AG04450 (cell line): ENCODE measurements around the gene TKTL1. TPM values are rescaled to one million over a fixed set of nuclear protein-coding genes. Genes with fewer than 3 reads are reported as not detected.

ENCODE experiments used
- CTCF ChIA-PET: fragments of 300-600, 350-600 bp; formaldehyde crosslinking; extraction: SDS; loops from one replicate; lab custom pipeline; 2022; ENCODE audit warnings: antibody characterized with exemption, inconsistent platforms; lab: Charles Lee
- POLR2A ChIA-PET: fragments of 350-600 bp; formaldehyde crosslinking; extraction: SDS; loops from one replicate; lab custom pipeline; 2021; ENCODE audit warnings: antibody characterized with exemption, inconsistent platforms; lab: Yijun Ruan, JAX
- DNase-seq: peaks from one replicate; pipeline ENCODE4 v3.0.0-alpha.2; 2011; ENCODE audit warnings: low read depth, low spot score
- H3K27ac ChIP-seq: one replicate; pipeline ENCODE4 v1.5.1; 2012; ENCODE audit warnings: low read depth, low read length, control low read depth
- H3K27me3 ChIP-seq: one replicate; pipeline ENCODE4 v1.6.0; 2012; ENCODE audit warnings: low read length; ENCODE audit not compliant: control insufficient read depth, insufficient read depth
- H3K4me3 ChIP-seq: 2 replicates; pipeline ENCODE4 v1.5.1; 2011; ENCODE audit warnings: mild to moderate bottlenecking, low read depth, low read length, control low read depth
- H3K9me3 ChIP-seq: 2 replicates; pipeline ENCODE4 v1.5.1; 2012; ENCODE audit warnings: low read length; ENCODE audit not compliant: control insufficient read depth, insufficient read depth
- polyA plus RNA-seq: library from polyadenylated mRNA; depleted of rRNA; stranded (reverse); fragments of >200 nt; gene quantifications from 2 replicates; pipeline ENCODE4 v1.2.3, GENCODE V29; 2011
- TF ChIP-seq, protein P1 (sequence below): IDR thresholded peaks from 2 replicates; pipeline ENCODE4 v1.5.1; 2011; ENCODE audit warnings: low read depth, low read length, control low read depth, inconsistent platforms

Gene TKTL1
- polyA plus RNA-seq, 1 experiment = not detected

DNA sequence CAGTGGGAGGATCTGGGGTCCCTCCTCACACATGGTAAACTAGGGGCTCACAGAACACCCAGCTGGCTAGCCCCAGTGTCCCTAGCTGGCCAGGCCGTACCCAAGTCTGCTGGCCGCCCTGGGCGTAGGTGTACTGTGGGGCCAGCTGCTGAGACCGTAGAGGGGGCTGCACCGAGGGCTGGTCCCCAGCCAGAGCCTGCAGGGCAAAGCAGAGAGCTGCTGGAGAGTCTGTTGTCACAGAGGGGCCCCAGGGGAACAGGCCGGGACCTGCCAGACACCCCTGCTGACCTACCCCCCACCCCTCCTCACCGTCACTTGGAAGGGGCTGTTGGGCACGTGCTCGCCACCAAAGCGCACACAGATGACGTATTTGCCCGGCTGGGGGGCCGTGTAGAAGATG is 58.9 kb downstream of the TKTL1 start:
- CTCF ChIA-PET = no interaction called here
- Histone ChIP-seq H3K4me3 (no peak overlapping the region), H3K9me3 (no peaks in the 10 kb centered on the region), H3K27ac (no peak overlapping the region), H3K27me3 (no peaks in the 10 kb centered on the region)
- DNase-seq = no peak
- TF ChIP-seq, protein P1, sequence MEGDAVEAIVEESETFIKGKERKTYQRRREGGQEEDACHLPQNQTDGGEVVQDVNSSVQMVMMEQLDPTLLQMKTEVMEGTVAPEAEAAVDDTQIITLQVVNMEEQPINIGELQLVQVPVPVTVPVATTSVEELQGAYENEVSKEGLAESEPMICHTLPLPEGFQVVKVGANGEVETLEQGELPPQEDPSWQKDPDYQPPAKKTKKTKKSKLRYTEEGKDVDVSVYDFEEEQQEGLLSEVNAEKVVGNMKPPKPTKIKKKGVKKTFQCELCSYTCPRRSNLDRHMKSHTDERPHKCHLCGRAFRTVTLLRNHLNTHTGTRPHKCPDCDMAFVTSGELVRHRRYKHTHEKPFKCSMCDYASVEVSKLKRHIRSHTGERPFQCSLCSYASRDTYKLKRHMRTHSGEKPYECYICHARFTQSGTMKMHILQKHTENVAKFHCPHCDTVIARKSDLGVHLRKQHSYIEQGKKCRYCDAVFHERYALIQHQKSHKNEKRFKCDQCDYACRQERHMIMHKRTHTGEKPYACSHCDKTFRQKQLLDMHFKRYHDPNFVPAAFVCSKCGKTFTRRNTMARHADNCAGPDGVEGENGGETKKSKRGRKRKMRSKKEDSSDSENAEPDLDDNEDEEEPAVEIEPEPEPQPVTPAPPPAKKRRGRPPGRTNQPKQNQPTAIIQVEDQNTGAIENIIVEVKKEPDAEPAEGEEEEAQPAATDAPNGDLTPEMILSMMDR = no peak
- POLR2A ChIA-PET = no interaction called here

DNA sequence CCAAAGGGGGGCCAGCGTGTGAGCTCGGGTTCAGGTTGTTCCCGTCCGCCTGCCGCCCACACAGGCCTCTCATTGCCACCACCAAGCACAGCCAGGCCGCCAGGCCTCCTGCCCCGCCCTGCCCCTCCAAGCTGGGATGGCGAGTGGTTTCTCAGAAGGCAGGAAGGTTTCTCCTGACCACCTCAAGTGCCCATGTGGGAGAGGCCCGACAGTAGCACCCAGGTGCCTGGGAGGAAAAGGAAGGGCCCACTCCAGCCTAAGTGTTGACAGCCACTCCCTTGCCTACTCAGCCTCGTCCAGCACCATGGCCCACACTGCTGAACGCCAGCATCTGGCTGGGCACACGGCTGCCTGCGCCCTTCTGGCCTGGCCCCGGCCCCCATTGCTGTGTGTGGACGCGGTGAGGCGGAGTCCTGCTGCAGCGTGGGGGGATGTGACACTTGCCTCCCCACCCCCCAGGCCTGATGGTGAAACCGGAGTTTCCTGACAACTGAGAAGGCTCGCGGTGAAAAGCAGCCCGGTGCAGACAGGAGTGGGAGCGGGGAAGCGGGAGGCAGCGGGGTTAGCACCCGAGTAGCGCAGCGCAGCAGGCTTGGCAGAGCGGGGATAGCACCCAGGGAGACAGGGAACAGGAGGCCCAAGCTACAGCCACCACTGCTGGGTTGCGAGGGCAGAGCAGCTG is 59.6 kb downstream of the TKTL1 start:
- TF ChIP-seq, protein P1 = no peak
- POLR2A ChIA-PET = interaction anchor here (1.2 kb wide), 1 partner anchor 10 kb away, joined by 3 read pairs; no protein-coding TSS in a partner anchor
- CTCF ChIA-PET = no interaction called here

DNA sequence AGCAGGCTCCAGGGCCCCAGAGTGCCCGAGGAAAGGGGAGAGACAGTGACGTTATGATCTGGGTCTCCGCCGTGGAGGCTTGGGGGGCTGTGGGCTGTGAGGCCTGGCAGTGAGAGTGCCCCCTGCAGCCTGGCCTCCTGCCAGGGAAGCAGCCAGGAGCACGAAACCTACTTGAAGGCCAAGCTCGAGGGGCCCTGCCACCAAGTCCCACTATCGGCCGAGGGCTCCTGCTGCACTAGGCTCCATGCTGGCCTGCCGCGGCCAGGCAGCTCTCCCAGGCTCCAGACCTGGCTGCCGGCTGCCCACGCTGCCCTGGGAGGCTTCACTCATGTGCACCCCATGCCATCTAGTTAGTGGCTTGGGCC is 60.2 kb downstream of the TKTL1 start:
- ChIA-PET POLR2A (interaction anchor here (1.2 kb wide), 1 partner anchor 10 kb away, joined by 3 read pairs; no protein-coding TSS in a partner anchor), CTCF (no interaction called here)
- Histone ChIP-seq H3K27me3 (no peaks in the 10 kb centered on the region), H3K9me3 (no peaks in the 10 kb centered on the region), H3K4me3 (no peak overlapping the region), H3K27ac (peak overlapping the region; percentile 39)
- no peak for DNase-seq
- TF ChIP-seq, protein P1 = no peak

More for the DNA sequence above, 59.6 kb downstream of the TKTL1 start:
- Histone ChIP-seq H3K27me3 (no peaks in the 10 kb centered on the region), H3K27ac (peak overlapping the region; percentile 39), H3K4me3 (no peak overlapping the region), H3K9me3 (no peaks in the 10 kb centered on the region)
- DNase-seq = no peak

DNA sequence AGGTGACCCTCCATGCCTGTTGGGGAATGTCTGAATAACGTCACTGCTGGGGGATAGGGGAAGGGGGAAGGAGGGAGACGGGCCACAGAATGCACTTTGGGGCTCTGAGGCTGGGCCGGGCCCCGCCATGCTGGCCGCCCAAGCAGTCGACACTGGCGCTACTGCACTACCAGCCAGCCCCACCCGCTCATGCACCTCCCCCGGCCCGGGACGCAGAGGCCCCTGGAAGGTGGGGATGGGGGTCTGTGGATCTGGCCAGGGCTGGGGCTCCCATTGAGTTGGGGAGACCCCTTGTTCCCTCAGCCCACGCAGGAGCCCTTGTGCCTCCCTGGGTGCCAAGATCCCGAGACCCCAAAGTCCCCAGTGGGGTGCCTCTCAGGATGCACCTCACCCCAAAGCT is 61.0 kb downstream of the TKTL1 start:
- POLR2A ChIA-PET = no interaction called here
- TF ChIP-seq, protein P1 = no peak
- no peak for DNase-seq
- no peaks in the 10 kb centered on the region for H3K9me3 ChIP-seq
- CTCF ChIA-PET = no interaction called here
- H3K27me3 ChIP-seq = no peaks in the 10 kb centered on the region
- no peak overlapping the region for H3K4me3 ChIP-seq
- no peak overlapping the region for H3K27ac ChIP-seq

DNA sequence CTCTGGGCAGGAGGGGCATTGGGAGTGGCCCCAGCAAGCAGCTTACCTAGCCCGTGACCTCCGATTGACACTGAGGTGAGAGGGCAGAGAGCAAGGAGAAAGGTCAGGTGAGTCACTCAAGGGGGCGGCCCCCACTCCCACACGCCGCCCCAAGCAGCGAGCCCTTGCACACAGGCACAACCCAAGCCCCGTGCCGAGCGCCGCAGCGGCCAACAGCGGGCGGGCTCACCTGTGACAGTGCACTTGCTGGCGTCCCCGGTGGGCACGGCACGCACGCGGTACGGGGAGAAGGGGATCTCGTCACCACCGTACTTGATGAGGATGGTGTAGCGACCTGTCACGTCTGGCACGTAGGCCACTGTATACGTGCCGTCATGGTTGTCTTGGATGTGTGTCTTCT is 61.6 kb downstream of the TKTL1 start:
- POLR2A ChIA-PET = no interaction called here
- no peaks in the 10 kb centered on the region for H3K27me3 ChIP-seq

More for the DNA sequence above, 61.6 kb downstream of the TKTL1 start:
- TF ChIP-seq, protein P1 = no peak
- no peak overlapping the region for H3K4me3 ChIP-seq
- no peaks in the 10 kb centered on the region for H3K9me3 ChIP-seq
- CTCF ChIA-PET = no interaction called here
- no peak overlapping the region for H3K27ac ChIP-seq
- DNase-seq = no peak
